Thyroid gland (tissue), 4 donors: ENCODE results near the gene F3. TPM values are rescaled to one million over a fixed set of nuclear protein-coding genes. Genes with fewer than 3 reads are reported as not detected.
A peak's percentile ranks its signal among the peaks of the same experiment; 100 is the strongest.

Source experiments
- DNase-seq, 2 donors: peaks; one replicate each; pipeline ENCODE4 v3.0.0-alpha.2; 2019
- H3K27ac ChIP-seq, 3 donors: fragments of 200-600 bp; sonication (generic); 1 replicate in 2 of 3; 2 replicates in 1 of 3; pipeline ENCODE4 v1.5.1; 2016 to 2019; ENCODE audit warnings: mild to moderate bottlenecking in 1 of 3, moderate library complexity in 1 of 3
- H3K27me3 ChIP-seq: fragments of 200-600 bp; sonication (generic); one replicate; pipeline ENCODE4 v1.5.1; 2019
- H3K36me3 ChIP-seq, 2 donors: fragments of 200-600 bp; sonication (generic); one replicate each; pipeline ENCODE4 v1.5.1; 2016 to 2019
- H3K4me1 ChIP-seq, 2 donors: fragments of 200-600 bp; sonication (generic); one replicate each; pipeline ENCODE4 v1.5.1; 2017 to 2019
- H3K4me3 ChIP-seq, 3 donors: fragments of 200-600 bp; sonication (generic); replicated peaks in 1 of 3; 1 replicate in 2 of 3; 2 replicates in 1 of 3; pipeline ENCODE4 v1.5.1; 2016; ENCODE audit warnings: mild to moderate bottlenecking in 1 of 3
- H3K9me3 ChIP-seq: fragments of 200-600 bp; sonication (generic); one replicate; pipeline ENCODE4 v1.5.1; 2017
- POLR2A ChIP-seq, 2 donors: fragments of 450-650 bp; IDR thresholded peaks; one replicate each; pipeline ENCODE4 v1.6.1; 2017; ENCODE audit warnings: antibody characterized with exemption in 2 of 2, mild to moderate bottlenecking in 2 of 2, moderate library complexity in 1 of 2
- WGBS, 2 donors: methylation state at CpG; one replicate each; pipeline ENCODE4 v1.1.5; 2017; 5-methylcytosine and 5-hydroxymethylcytosine counted together
- intact Hi-C: fragments of 100-400 bp; cut with DNase I; formaldehyde crosslinking; loops from one replicate; pipeline ENCODE4 v1.15.1; 2023
- total RNA-seq, 4 donors: library from RNA; depleted of rRNA; stranded (reverse); fragments of >200 nt; gene quantifications; one replicate each; pipeline ENCODE4 v1.2.3, GENCODE V29; 2016
- TF ChIP-seq, protein P1 (sequence below), 6 experiments: fragments of 200-600 bp in 3 of 6; fragments of 450-650 bp in 3 of 6; sonication (generic) in 3 of 6; IDR thresholded peaks; one replicate each; pipeline ENCODE4 v1.5.1; 2016 to 2019; ENCODE audit warnings: antibody characterized with exemption in 6 of 6, mild to moderate bottlenecking in 2 of 6, inconsistent platforms in 1 of 6, moderate library complexity in 1 of 6

F3 gene
- total RNA-seq, 4 donors from 2014 or later = 59.4 to 132 (median 99.0) TPM

DNA sequence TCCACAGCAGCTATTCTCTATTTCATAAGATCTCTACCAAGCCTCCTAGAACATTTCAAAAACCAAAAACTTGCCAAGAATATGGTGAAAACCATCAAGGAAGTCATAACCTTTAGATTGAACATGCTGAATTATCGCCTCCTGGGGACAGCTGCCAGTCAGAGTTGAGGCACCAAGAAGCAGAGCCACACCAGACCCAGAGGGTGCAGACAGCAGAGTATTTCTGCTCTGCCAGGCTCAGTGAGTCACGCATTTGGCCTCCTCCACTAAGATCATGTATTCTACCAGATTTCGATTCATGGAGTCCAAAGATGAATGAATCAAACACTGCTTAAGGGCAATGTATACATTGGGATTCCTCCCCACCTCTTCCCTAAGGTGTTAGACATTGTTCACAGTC lies 2.1 kb downstream of the F3 start:
- TF ChIP-seq, protein P1, sequence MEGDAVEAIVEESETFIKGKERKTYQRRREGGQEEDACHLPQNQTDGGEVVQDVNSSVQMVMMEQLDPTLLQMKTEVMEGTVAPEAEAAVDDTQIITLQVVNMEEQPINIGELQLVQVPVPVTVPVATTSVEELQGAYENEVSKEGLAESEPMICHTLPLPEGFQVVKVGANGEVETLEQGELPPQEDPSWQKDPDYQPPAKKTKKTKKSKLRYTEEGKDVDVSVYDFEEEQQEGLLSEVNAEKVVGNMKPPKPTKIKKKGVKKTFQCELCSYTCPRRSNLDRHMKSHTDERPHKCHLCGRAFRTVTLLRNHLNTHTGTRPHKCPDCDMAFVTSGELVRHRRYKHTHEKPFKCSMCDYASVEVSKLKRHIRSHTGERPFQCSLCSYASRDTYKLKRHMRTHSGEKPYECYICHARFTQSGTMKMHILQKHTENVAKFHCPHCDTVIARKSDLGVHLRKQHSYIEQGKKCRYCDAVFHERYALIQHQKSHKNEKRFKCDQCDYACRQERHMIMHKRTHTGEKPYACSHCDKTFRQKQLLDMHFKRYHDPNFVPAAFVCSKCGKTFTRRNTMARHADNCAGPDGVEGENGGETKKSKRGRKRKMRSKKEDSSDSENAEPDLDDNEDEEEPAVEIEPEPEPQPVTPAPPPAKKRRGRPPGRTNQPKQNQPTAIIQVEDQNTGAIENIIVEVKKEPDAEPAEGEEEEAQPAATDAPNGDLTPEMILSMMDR (IDR thresholded peaks at IDR 0.05) = no peak
- no peak for TF ChIP-seq POLR2A (IDR thresholded peaks at IDR 0.05)
- WGBS, 2 donors = 80 to 84% methylated on average over 3 of the region's 3 CpGs
- intact Hi-C loops = loop anchor here (10.0 kb wide), 1 partner anchor 65 kb away; no protein-coding TSS in a partner anchor
- no peaks in the 10 kb centered on the region for H3K27me3 ChIP-seq
- H3K27ac ChIP-seq = peak overlapping the region in 2 of 3 donors; percentile 33 to 86
- H3K36me3 ChIP-seq = peaks cover 6 to 19% of the 10 kb centered on the region in 2 donors
- H3K9me3 ChIP-seq = no peaks in the 10 kb centered on the region
- H3K4me3 ChIP-seq = peak overlapping the region in 1 of 3 donors; percentile 4
- DNase-seq = no peak
- H3K4me1 ChIP-seq = peaks cover 18 to 31% of the 10 kb centered on the region in 2 donors

DNA sequence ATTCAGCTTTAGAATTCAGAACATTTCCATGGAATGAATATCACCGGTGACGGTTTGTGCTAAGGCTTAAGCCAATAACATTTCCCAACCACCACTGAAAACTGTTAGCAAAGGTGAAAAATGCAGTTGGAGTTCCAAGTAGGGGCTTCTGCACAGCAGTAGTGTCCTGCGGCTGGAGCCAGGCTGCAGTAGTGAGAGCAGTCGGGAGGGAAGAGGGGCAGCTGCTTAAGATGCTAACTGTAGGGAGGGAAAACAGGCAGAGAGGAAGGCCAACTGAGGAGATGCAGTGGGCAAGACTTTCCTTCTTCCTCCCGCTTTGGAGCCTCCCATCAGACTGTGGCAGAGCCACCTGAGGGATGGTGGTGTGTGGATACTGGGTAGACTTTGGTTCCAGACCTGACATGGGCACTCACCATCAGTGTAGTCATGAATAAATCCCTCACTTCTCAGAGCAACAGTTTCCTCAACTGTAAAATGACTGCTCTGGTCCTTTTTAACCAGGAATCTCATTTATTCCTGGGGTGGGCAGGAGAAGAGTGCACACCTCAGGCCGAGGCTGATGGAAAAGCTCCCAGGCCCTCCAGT lies 3.2 kb downstream of the F3 start:
- intact Hi-C loops = loop anchor here (10.0 kb wide), 1 partner anchor 66 kb away; no protein-coding TSS in a partner anchor
- H3K4me3 ChIP-seq = peak overlapping the region in 1 of 3 donors; percentile 0
- H3K9me3 ChIP-seq = no peaks in the 10 kb centered on the region
- no peak for DNase-seq
- peaks cover 10 to 25% of the 10 kb centered on the region in 2 donors for H3K36me3 ChIP-seq
- WGBS, 2 donors = 72 to 73% methylated on average over 6 of the region's 6 CpGs
- H3K4me1 ChIP-seq = peaks cover 18 to 31% of the 10 kb centered on the region in 2 donors
- no peaks in the 10 kb centered on the region for H3K27me3 ChIP-seq
- no peak for TF ChIP-seq POLR2A (IDR thresholded peaks at IDR 0.05)
- TF ChIP-seq, protein P1 (IDR thresholded peaks at IDR 0.05) = no peak
- peak overlapping the region in 2 of 3 donors; percentile 23 to 86 for H3K27ac ChIP-seq

DNA sequence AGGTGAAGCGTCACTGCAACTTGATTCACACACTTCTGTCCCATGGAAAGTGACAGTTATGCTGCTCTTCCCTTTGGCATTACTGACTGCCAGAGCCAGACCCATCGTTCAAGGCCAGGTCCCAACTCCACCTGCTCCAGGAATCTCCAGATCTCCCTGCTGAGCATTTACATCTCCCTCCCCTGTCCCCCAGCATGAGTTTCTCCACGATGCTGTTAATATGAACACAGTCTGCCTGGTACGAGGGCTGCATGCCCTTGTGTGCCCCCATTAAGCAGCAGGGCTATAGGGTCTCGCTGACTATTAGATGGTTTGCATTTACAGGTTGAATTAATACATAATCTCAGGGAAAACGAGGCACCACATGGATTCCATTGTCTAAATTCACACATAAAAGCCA lies 4.3 kb downstream of the F3 start:
- no peak for DNase-seq
- Histone ChIP-seq H3K4me1 (peaks cover 13 to 25% of the 10 kb centered on the region in 2 donors), H3K27me3 (no peaks in the 10 kb centered on the region), H3K4me3 (no peak overlapping the region), H3K36me3 (peaks cover 10 to 33% of the 10 kb centered on the region in 2 donors), H3K9me3 (no peaks in the 10 kb centered on the region), H3K27ac (peak overlapping the region in 1 of 3 donors; percentile 86)
- 69 to 82% methylated on average over 6 of the region's 6 CpGs for WGBS, 2 donors
- intact Hi-C loops = loop anchor here (10.0 kb wide), 1 partner anchor 68 kb away; no protein-coding TSS in a partner anchor
- TF ChIP-seq POLR2A (IDR thresholded peaks at IDR 0.05) = no peak
- TF ChIP-seq, protein P1 (IDR thresholded peaks at IDR 0.05) = no peak

DNA sequence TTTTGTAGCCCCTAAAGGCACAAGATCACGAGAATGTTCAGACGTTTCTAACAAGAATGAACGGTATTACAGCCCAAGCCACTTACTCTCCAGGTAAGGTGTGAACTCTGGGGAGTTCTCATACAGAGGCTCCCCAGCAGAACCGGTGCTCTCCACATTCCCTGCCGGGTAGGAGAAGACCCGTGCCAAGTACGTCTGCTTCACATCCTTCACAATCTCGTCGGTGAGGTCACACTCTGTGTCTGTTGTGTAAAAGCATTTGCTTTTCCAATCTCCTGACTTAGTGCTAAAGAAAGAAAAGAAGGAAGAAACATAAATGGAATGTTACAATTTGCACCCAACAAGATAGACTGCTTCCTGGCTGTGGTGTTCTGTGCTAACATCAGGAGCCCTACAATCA lies 5.7 kb downstream of the F3 start:
- no peak for DNase-seq
- intact Hi-C loops = loop anchor here (10.0 kb wide), 1 partner anchor 69 kb away; no protein-coding TSS in a partner anchor
- Histone ChIP-seq H3K27me3 (no peaks in the 10 kb centered on the region), H3K9me3 (no peaks in the 10 kb centered on the region), H3K36me3 (peaks cover 21 to 44% of the 10 kb centered on the region in 2 donors), H3K27ac (peak overlapping the region in 1 of 3 donors; percentile 45), H3K4me1 (peaks cover 13 to 25% of the 10 kb centered on the region in 2 donors), H3K4me3 (no peak overlapping the region)
- WGBS, 2 donors = 67 to 70% methylated on average over 9 of the region's 9 CpGs
- TF ChIP-seq POLR2A (IDR thresholded peaks at IDR 0.05) = no peak
- TF ChIP-seq, protein P1 (IDR thresholded peaks at IDR 0.05) = no peak

DNA sequence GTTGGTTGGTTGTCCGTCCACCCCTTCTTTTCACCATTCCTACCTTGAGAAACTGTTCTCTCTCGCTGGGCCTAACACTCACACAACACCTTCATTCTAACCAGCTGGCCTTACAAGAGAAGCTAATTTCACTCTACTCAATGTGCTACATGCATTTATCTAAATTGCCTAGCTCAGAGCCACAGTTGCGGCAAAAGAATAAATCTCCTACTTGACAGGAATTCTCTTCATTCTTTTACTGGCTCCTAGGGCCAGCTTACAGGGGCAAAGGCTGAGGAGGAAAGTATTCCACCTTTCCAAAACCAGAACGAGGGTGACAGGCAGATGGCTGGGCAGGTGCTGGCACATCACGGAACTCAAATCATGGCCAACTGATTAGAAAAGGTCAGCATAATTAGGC lies 6.5 kb downstream of the F3 start:
- peaks cover 13 to 25% of the 10 kb centered on the region in 2 donors for H3K4me1 ChIP-seq
- H3K27ac ChIP-seq = peak overlapping the region in 1 of 3 donors; percentile 45
- TF ChIP-seq, protein P1 (IDR thresholded peaks at IDR 0.05) = no peak
- TF ChIP-seq POLR2A (IDR thresholded peaks at IDR 0.05) = no peak
- H3K9me3 ChIP-seq = no peaks in the 10 kb centered on the region
- 94 to 96% methylated on average over 5 of the region's 5 CpGs for WGBS, 2 donors
- H3K4me3 ChIP-seq = no peak overlapping the region
- intact Hi-C loops = loop anchor here (10.0 kb wide), 1 partner anchor 70 kb away; no protein-coding TSS in a partner anchor
- no peak for DNase-seq
- H3K27me3 ChIP-seq = no peaks in the 10 kb centered on the region
- peaks cover 21 to 51% of the 10 kb centered on the region in 2 donors for H3K36me3 ChIP-seq
